GM18868 (cell line): ENCODE measurements around the gene RDH12.
A peak's percentile ranks its signal among the peaks of the same experiment; 100 is the strongest.
"Not testable (repeated sequence)": the region's sequence is repeated elsewhere in the genome, so short reads cannot be mapped to it uniquely, and the experiment has no call there.

Experiments used
- ATAC-seq: cut with Tn5 transposase; IDR thresholded peaks from one replicate; pipeline ENCODE4 v1.9.1; 2021; ENCODE audit warnings: mild to moderate bottlenecking, moderate library complexity; ENCODE audit not compliant: unreplicated experiment

The RDH12 gene

GRCh38 chr14:67704484-67705089, 2.9 kb downstream of the RDH12 start:
- ATAC-seq = peak; percentile 50

- no peak for ATAC-seq
Measured at GRCh38 chr14:67705211-67705610, 3.5 kb downstream of the RDH12 start.

- not testable (repeated sequence) for ATAC-seq
Measured at GRCh38 chr14:67709346-67709745, 7.7 kb downstream of the RDH12 start.

- ATAC-seq = not testable (repeated sequence)
Measured at GRCh38 chr14:67709796-67710195, 8.1 kb downstream of the RDH12 start.

- no peak for ATAC-seq
Measured at GRCh38 chr14:67710209-67710608, 8.5 kb downstream of the RDH12 start.

GRCh38 chr14:67717048-67717447, 15.4 kb downstream of the RDH12 start:
- no peak for ATAC-seq

- no peak for ATAC-seq
Measured at GRCh38 chr14:67718265-67718664, 16.6 kb downstream of the RDH12 start.

GRCh38 chr14:67719385-67719784, 17.7 kb downstream of the RDH12 start:
- ATAC-seq = not testable (repeated sequence)

GRCh38 chr14:67719866-67720265, 18.2 kb downstream of the RDH12 start:
- no peak for ATAC-seq

GRCh38 chr14:67721875-67722274, 20.2 kb downstream of the RDH12 start:
- ATAC-seq = no peak

GRCh38 chr14:67722293-67722692, 20.6 kb downstream of the RDH12 start:
- ATAC-seq = no peak

- no peak for ATAC-seq
Measured at GRCh38 chr14:67725171-67725570, 23.5 kb downstream of the RDH12 start.

- ATAC-seq = no peak
Measured at GRCh38 chr14:67727361-67727760, 25.7 kb downstream of the RDH12 start.

- no peak for ATAC-seq
Measured at GRCh38 chr14:67728258-67728657, 26.6 kb downstream of the RDH12 start.

- ATAC-seq = no peak
Measured at GRCh38 chr14:67729072-67729885, 27.6 kb downstream of the RDH12 start.

- ATAC-seq = no peak
Measured at GRCh38 chr14:67733616-67734015, 31.9 kb downstream of the RDH12 start.

- ATAC-seq = no peak
Measured at GRCh38 chr14:67734675-67735074, 33.0 kb downstream of the RDH12 start.

GRCh38 chr14:67735336-67736147, 33.9 kb downstream of the RDH12 start:
- ATAC-seq = no peak

- ATAC-seq = no peak
Measured at GRCh38 chr14:67736771-67737170, 35.1 kb downstream of the RDH12 start.

GRCh38 chr14:67738740-67739504, 37.2 kb downstream of the RDH12 start:
- no peak for ATAC-seq

GRCh38 chr14:67744046-67744445, 42.4 kb downstream of the RDH12 start:
- no peak for ATAC-seq
